ENCODE data around the gene ST3GAL5. TPM values are rescaled to one million over a fixed set of nuclear protein-coding genes. Genes with fewer than 3 reads are reported as not detected.
A peak's percentile ranks its signal among the peaks of the same experiment; 100 is the strongest.

The ST3GAL5 gene
- total and polyA plus RNA-seq, 2 donors (not counting 1 experiment from before 2014, with no cell fraction given) = 42.6 to 94.3 TPM

GRCh38 chr2:85851253-85852151 is 37.3 kb downstream of the ST3GAL5 start:
- ATAC-seq (ENCODE audit: low read depth) = no peak

More at GRCh38 chr2:85851253-85852151, 37.3 kb downstream of the ST3GAL5 start:
- Mint-ChIP-seq H3K9me3 (ENCODE audit: insufficient read depth) (no peaks in the 10 kb centered on the region), H3K27ac (peak overlapping the region; percentile 99), H3K27me3 (no peaks in the 10 kb centered on the region), H3K4me1 (peaks cover 70% of the 10 kb centered on the region), H3K4me3 (peak overlapping the region; percentile 87)
- Histone ChIP-seq H4K20me1 (ENCODE audit: control insufficient read depth, insufficient read depth, low read length, poor library complexity, severe bottlenecking) (no peaks in the 10 kb centered on the region), H3K9ac (ENCODE audit: low read length) (peak overlapping the region; percentile 57), H3K9me3 (ENCODE audit: control extremely low read depth in 1 of 3, control insufficient read depth in 2 of 3, insufficient read depth in 1 of 3, low read length in 2 of 3) (peaks cover 0 to 3% (median 3%) of the 10 kb centered on the region in 3 donors), H3K4me2 (replicated peaks; ENCODE audit: low read depth, low read length, poor library complexity, severe bottlenecking) (peak overlapping the region; percentile 73), H3K27ac (ENCODE audit: low read length in 2 of 2) (peak overlapping the region; percentile 95 to 100), H3K36me3 (replicated peaks in 1 of 2; ENCODE audit: control extremely low read depth in 1 of 2, control insufficient read depth in 1 of 2, extremely low read depth in 1 of 2, insufficient read depth in 2 of 2, low read length in 1 of 2) (peaks cover 11 to 39% of the 10 kb centered on the region in 2 experiments), H3K4me3 (ENCODE audit: control extremely low read depth in 1 of 5, extremely low read depth in 1 of 5, insufficient read depth in 1 of 5, low read depth in 2 of 5, low read length in 4 of 5) (peak overlapping the region in 1 of 5 experiments; percentile 56), H3K79me2 (ENCODE audit: control insufficient read depth, insufficient read depth, low read length) (peaks cover 46% of the 10 kb centered on the region), H3K4me1 (ENCODE audit: control insufficient read depth in 2 of 2, insufficient read depth in 2 of 2, low read length in 2 of 2) (peaks cover 49 to 60% of the 10 kb centered on the region in 2 donors), H2AFZ (ENCODE audit: insufficient read depth, low read depth, low read length, poor library complexity, severe bottlenecking) (peak overlapping the region; percentile 45), H3K27me3 (replicated peaks in 1 of 4; ENCODE audit: control extremely low read depth in 1 of 4, control insufficient read depth in 3 of 4, insufficient read depth in 4 of 4, low read length in 3 of 4) (no peaks in the 10 kb centered on the region)
- WGBS (ENCODE audit: insufficient coverage) = 66% methylated on average over 5 of the region's 11 CpGs
- CTCF ChIA-PET = interaction anchor here (0.8 to 6.6 kb wide), 9 partner anchors 10 to 229 kb away, joined by 3 to 68 read pairs (median 3); partner anchors contain the start of gene ST3GAL5
- DNase-seq = peak; percentile 61
- TF ChIP-seq EZH2 (IDR thresholded peaks at IDR 0.05; ENCODE audit: borderline replicate concordance, insufficient read depth, low read depth, low read length, poor library complexity, severe bottlenecking) (no peak), CTCF (IDR thresholded peaks at IDR 0.05) (no peak)
- intact Hi-C loops (cut with micrococcal nuclease) = loop anchor here (2.0 to 5.0 kb wide), 2 partner anchors 146 to 185 kb away; no protein-coding TSS in a partner anchor
- POLR2A ChIA-PET = interaction anchor here (0.6 to 4.2 kb wide), 4 partner anchors 10 to 227 kb away, joined by 3 to 25 read pairs (median 4); partner anchors contain the start of gene ST3GAL5

Data from B cell (primary cell).